ENCODE results near the gene MAP4K3.

- TF ChIP-seq, protein P1, sequence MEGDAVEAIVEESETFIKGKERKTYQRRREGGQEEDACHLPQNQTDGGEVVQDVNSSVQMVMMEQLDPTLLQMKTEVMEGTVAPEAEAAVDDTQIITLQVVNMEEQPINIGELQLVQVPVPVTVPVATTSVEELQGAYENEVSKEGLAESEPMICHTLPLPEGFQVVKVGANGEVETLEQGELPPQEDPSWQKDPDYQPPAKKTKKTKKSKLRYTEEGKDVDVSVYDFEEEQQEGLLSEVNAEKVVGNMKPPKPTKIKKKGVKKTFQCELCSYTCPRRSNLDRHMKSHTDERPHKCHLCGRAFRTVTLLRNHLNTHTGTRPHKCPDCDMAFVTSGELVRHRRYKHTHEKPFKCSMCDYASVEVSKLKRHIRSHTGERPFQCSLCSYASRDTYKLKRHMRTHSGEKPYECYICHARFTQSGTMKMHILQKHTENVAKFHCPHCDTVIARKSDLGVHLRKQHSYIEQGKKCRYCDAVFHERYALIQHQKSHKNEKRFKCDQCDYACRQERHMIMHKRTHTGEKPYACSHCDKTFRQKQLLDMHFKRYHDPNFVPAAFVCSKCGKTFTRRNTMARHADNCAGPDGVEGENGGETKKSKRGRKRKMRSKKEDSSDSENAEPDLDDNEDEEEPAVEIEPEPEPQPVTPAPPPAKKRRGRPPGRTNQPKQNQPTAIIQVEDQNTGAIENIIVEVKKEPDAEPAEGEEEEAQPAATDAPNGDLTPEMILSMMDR (IDR thresholded peaks at IDR 0.05), result no peak
- no peak for TF ChIP-seq POLR2A (IDR thresholded peaks at IDR 0.05)
Measured at GRCh38 chr2:39408351-39409136, 28.5 kb downstream of the MAP4K3 start.

Data from heart left ventricle (tissue), 13 donors.